Osteoblast (primary cell): ENCODE data around the gene CISD3. TPM values are rescaled to one million over a fixed set of nuclear protein-coding genes. Genes with fewer than 3 reads are reported as not detected.

ENCODE experiments used
- DNase-seq: peaks from one replicate; pipeline ENCODE4 v3.0.0; 2011; ENCODE audit warnings: low spot score, mixed read lengths; ENCODE audit not compliant: insufficient read length; ENCODE audit errors: missing footprints
- H2AFZ ChIP-seq: 2 replicates; pipeline ENCODE4 v1.6.0; 2011; ENCODE audit warnings: mild to moderate bottlenecking, low read length
- H3K27ac ChIP-seq: 2 replicates; pipeline ENCODE4 v1.5.1; 2011; ENCODE audit warnings: mild to moderate bottlenecking, low read depth, low read length, moderate library complexity
- H3K27me3 ChIP-seq: 2 replicates; pipeline ENCODE4 v1.6.0; 2012; ENCODE audit warnings: mild to moderate bottlenecking, control low read depth, inconsistent platforms, low read length, moderate library complexity; ENCODE audit not compliant: insufficient read depth
- H3K36me3 ChIP-seq: 2 replicates; pipeline ENCODE4 v1.5.1; 2011; ENCODE audit warnings: mild to moderate bottlenecking, low read length, control low read depth, moderate library complexity; ENCODE audit not compliant: insufficient read depth
- H3K4me1 ChIP-seq: 2 replicates; pipeline ENCODE4 v1.5.1; 2011; ENCODE audit warnings: mild to moderate bottlenecking, low read length, control low read depth, moderate library complexity; ENCODE audit not compliant: insufficient read depth
- H3K4me2 ChIP-seq: 2 replicates; pipeline ENCODE4 v1.6.0; 2011; ENCODE audit warnings: mild to moderate bottlenecking, low read length; ENCODE audit not compliant: insufficient read depth
- H3K4me3 ChIP-seq: fragments of 200-600 bp; sonication (generic); 3 replicates; pipeline ENCODE4 v1.5.1; 2012; ENCODE audit warnings: mild to moderate bottlenecking, low read length, inconsistent platforms; ENCODE audit not compliant: insufficient read depth
- H3K79me2 ChIP-seq: 2 replicates; pipeline ENCODE4 v1.6.0; 2012; ENCODE audit warnings: mild to moderate bottlenecking, low read length, control low read depth, inconsistent platforms; ENCODE audit not compliant: insufficient read depth
- H3K9me3 ChIP-seq: 2 replicates; pipeline ENCODE4 v1.5.1; 2011; ENCODE audit warnings: low read depth, low read length, control low read depth
- H4K20me1 ChIP-seq: 2 replicates; pipeline ENCODE4 v1.6.0; 2012; ENCODE audit warnings: mild to moderate bottlenecking, low read length, control low read depth; ENCODE audit not compliant: insufficient read depth
- total RNA-seq: library from RNA; depleted of rRNA; stranded (reverse); fragments of >200 nt; gene quantifications from 2 replicates; pipeline ENCODE4 v1.2.3, GENCODE V29; 2012
- TF ChIP-seq, protein P1 (sequence below): IDR thresholded peaks from 2 replicates; pipeline ENCODE4 v1.5.1; 2011; ENCODE audit warnings: mild to moderate bottlenecking, low read depth, low read length, moderate library complexity; ENCODE audit errors: extremely low read depth

The CISD3 gene
- total RNA-seq, 1 donor, result 3.6 TPM

DNA sequence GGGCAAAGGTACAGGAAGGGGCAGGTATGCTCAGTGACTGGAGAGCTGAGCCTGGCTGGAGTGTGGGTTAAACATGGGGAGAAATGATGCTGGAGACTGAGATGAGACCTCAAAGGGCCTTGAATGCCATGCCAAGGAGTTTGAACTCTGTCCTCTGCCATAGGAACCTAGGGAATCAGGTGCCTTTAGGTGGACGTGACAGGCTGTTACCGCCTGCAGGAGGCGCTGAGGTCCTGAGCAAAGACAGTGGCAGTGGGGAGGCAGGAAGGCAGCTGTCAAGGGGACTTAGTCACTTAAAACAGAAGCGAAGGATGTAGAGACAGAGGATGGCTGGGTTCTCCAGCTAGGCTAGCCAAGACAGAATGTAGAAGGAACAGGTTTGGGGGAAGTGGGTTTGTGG is 31.5 kb downstream of the CISD3 start:
- Histone ChIP-seq H3K9me3 (no peaks in the 10 kb centered on the region), H3K27me3 (no peaks in the 10 kb centered on the region), H3K36me3 (peaks cover 77% of the 10 kb centered on the region), H3K4me3 (no peak overlapping the region), H2AFZ (no peak overlapping the region), H3K27ac (no peak overlapping the region), H3K4me2 (no peak overlapping the region), H3K79me2 (peaks cover 12% of the 10 kb centered on the region), H4K20me1 (peaks cover 7% of the 10 kb centered on the region), H3K4me1 (no peaks in the 10 kb centered on the region)
- no peak for DNase-seq
- TF ChIP-seq, protein P1, sequence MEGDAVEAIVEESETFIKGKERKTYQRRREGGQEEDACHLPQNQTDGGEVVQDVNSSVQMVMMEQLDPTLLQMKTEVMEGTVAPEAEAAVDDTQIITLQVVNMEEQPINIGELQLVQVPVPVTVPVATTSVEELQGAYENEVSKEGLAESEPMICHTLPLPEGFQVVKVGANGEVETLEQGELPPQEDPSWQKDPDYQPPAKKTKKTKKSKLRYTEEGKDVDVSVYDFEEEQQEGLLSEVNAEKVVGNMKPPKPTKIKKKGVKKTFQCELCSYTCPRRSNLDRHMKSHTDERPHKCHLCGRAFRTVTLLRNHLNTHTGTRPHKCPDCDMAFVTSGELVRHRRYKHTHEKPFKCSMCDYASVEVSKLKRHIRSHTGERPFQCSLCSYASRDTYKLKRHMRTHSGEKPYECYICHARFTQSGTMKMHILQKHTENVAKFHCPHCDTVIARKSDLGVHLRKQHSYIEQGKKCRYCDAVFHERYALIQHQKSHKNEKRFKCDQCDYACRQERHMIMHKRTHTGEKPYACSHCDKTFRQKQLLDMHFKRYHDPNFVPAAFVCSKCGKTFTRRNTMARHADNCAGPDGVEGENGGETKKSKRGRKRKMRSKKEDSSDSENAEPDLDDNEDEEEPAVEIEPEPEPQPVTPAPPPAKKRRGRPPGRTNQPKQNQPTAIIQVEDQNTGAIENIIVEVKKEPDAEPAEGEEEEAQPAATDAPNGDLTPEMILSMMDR, result peak; percentile 55

DNA sequence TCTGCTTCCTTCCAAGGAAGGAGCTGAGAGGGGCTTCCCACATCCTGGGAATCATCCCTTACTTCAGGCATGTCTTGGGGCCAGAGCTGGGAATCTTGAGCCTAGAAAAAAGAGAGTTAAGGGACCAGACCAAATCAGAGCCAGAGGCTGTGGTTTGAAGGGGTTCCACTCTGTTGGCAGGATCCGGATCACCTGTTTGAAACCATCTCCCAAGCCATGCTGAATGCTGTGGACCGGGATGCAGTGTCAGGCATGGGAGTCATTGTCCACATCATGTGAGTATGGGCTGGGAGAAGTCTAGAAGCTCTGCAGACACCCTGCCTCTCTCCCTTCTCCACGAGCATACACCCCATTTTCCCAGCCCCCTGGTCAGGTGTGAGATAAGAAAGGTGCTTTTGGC is 32.1 kb downstream of the CISD3 start:
- Histone ChIP-seq H3K4me3 (no peak overlapping the region), H3K36me3 (peaks cover 77% of the 10 kb centered on the region), H3K27me3 (no peaks in the 10 kb centered on the region), H2AFZ (no peak overlapping the region), H3K79me2 (peaks cover 13% of the 10 kb centered on the region), H3K4me1 (no peaks in the 10 kb centered on the region), H3K4me2 (no peak overlapping the region), H3K9me3 (no peaks in the 10 kb centered on the region), H3K27ac (no peak overlapping the region), H4K20me1 (peaks cover 7% of the 10 kb centered on the region)
- DNase-seq, result no peak
- TF ChIP-seq, protein P1, result no peak

DNA sequence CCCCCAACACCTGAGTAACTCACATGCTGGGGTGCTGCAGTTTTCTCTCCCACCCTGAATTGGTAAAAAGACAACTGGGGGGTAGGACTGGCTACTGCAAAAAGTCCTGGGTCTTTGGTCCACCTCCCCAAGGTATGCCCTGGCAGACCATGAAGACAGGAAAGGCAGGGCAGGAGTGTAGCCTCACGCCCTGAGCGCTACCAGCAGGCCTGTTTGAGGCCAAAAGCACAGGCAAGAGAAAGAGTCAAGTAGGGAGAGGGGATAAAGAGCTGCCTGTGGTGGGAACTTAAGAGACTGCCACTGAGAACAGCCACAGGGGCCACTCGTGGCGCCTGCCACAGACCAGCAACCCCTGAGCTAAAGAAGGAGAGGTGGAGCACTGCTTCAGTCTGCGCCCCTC is 36.2 kb downstream of the CISD3 start:
- H4K20me1 ChIP-seq, result peaks cover 7% of the 10 kb centered on the region
- no peak overlapping the region for H3K4me2 ChIP-seq
- H3K4me1 ChIP-seq, result no peaks in the 10 kb centered on the region
- TF ChIP-seq, protein P1, result no peak
- H3K79me2 ChIP-seq, result peaks cover 4% of the 10 kb centered on the region
- DNase-seq, result no peak
- H3K9me3 ChIP-seq, result no peaks in the 10 kb centered on the region
- no peak overlapping the region for H3K4me3 ChIP-seq
- H2AFZ ChIP-seq, result no peak overlapping the region
- H3K27ac ChIP-seq, result no peak overlapping the region
- no peaks in the 10 kb centered on the region for H3K27me3 ChIP-seq
- H3K36me3 ChIP-seq, result peaks cover 84% of the 10 kb centered on the region

DNA sequence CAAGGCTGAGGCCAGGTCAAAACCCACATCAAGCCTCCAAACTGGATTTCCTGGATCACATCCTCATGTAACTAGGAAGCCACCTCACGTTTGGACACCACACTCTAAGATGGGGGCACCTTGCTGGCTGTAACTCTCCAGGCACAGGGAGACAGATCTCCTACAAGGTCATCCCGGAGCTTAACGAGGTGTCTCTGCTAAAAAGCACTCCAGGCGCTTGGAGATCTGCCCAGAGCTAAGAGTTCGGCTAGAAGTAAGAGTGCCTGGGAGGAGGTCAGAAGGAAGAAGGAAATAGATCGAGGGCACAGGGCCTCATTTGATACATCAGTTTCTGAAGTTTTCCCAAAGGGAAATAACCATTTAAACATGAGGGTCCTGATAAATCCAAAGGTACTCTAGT is 38.3 kb downstream of the CISD3 start:
- Histone ChIP-seq H3K36me3 (peaks cover 81% of the 10 kb centered on the region), H3K27me3 (no peaks in the 10 kb centered on the region)

More for the DNA sequence above, 38.3 kb downstream of the CISD3 start:
- no peaks in the 10 kb centered on the region for H3K9me3 ChIP-seq
- H3K27ac ChIP-seq, result no peak overlapping the region
- no peak overlapping the region for H3K4me3 ChIP-seq
- TF ChIP-seq, protein P1, result no peak
- no peak overlapping the region for H3K4me2 ChIP-seq
- H2AFZ ChIP-seq, result no peak overlapping the region
- no peaks in the 10 kb centered on the region for H3K4me1 ChIP-seq
- peaks cover 4% of the 10 kb centered on the region for H3K79me2 ChIP-seq
- peaks cover 4% of the 10 kb centered on the region for H4K20me1 ChIP-seq
- DNase-seq, result no peak
